DOHH2 (cell line): Measurements from ENCODE around the gene NRCAM.

Experiments used
- H3F3A ChIP-seq: fragments of 200-600 bp; sonication (generic), shearing (Covaris generic); 2 replicates; pipeline ENCODE4 v1.6.0; 2016; ENCODE audit warnings: antibody characterized with exemption, mild to moderate bottlenecking; ENCODE audit not compliant: control insufficient read depth, insufficient read depth
- H3K27ac ChIP-seq: fragments of 200-600 bp; sonication (generic); 2 replicates; pipeline ENCODE4 v1.5.1; 2014; ENCODE audit warnings: low read depth, mild to moderate bottlenecking, low read length, moderate library complexity
- H3K27me3 ChIP-seq: fragments of 200-600 bp; sonication (generic); 2 replicates; pipeline ENCODE4 v1.6.1; 2014; ENCODE audit warnings: mild to moderate bottlenecking, low read length, mixed read lengths; ENCODE audit not compliant: control insufficient read depth
- H3K36me3 ChIP-seq: fragments of 200-600 bp; sonication (generic); 2 replicates; pipeline ENCODE4 v1.6.1; 2014; ENCODE audit warnings: mild to moderate bottlenecking, low read length, moderate library complexity, mixed read lengths; ENCODE audit not compliant: control insufficient read depth
- H3K4me1 ChIP-seq: fragments of 200-600 bp; sonication (generic); 2 replicates; pipeline ENCODE4 v1.6.1; 2014; ENCODE audit warnings: mild to moderate bottlenecking, low read length, mixed read lengths; ENCODE audit not compliant: control insufficient read depth
- H3K4me2 ChIP-seq: fragments of 200-600 bp; sonication (generic); 2 replicates; pipeline ENCODE4 v1.6.0; 2014; ENCODE audit warnings: mild to moderate bottlenecking, low read length, moderate library complexity
- H3K4me3 ChIP-seq: fragments of 200-600 bp; sonication (generic); 2 replicates; pipeline ENCODE4 v1.5.1; 2014; ENCODE audit warnings: mild to moderate bottlenecking, low read length, mixed read lengths
- H3K79me2 ChIP-seq: fragments of 200-600 bp; sonication (generic); 2 replicates; pipeline ENCODE4 v1.6.1; 2014; ENCODE audit warnings: mild to moderate bottlenecking, low read length, mixed read lengths; ENCODE audit not compliant: control insufficient read depth
- H3K9me2 ChIP-seq: fragments of 200-600 bp; sonication (generic); replicated peaks from 2 replicates; pipeline ENCODE4 v1.6.1; 2014; ENCODE audit warnings: mild to moderate bottlenecking, low read length, mixed read lengths; ENCODE audit not compliant: control insufficient read depth
- H3K9me3 ChIP-seq: fragments of 200-600 bp; sonication (generic); 2 replicates; pipeline ENCODE4 v1.6.1; 2014; ENCODE audit warnings: antibody characterized with exemption, low read length, mixed read lengths; ENCODE audit not compliant: control insufficient read depth, insufficient read depth
- H4K20me1 ChIP-seq: fragments of 200-600 bp; sonication (generic); 2 replicates; pipeline ENCODE4 v1.6.0; 2014; ENCODE audit warnings: low read depth, mild to moderate bottlenecking, antibody characterized with exemption, low read length, moderate library complexity; ENCODE audit not compliant: control insufficient read depth, insufficient read depth
- CTCF ChIP-seq: fragments of 200-600 bp; sonication (generic); IDR thresholded peaks from one replicate; pipeline ENCODE4 v1.5.1; 2014; ENCODE audit warnings: antibody characterized with exemption, mild to moderate bottlenecking, low read depth, low read length; ENCODE audit not compliant: poor library complexity, severe bottlenecking
- EZH2phosphoT487 ChIP-seq: fragments of 200-600 bp; sonication (generic); IDR thresholded peaks from 2 replicates; pipeline ENCODE4 v1.6.1; 2017; ENCODE audit warnings: borderline replicate concordance, mild to moderate bottlenecking, antibody characterized with exemption, low read length, moderate library complexity, mixed read lengths

NRCAM gene

GRCh38 chr7:108316708-108317107 is 139.5 kb downstream of the NRCAM start:
- TF ChIP-seq CTCF: no peak
- TF ChIP-seq EZH2phosphoT487: no peak
- H3K36me3 ChIP-seq: no peaks in the 10 kb centered on the region
- no peak overlapping the region for H3K4me2 ChIP-seq

GRCh38 chr7:108314551-108314950 is 141.7 kb downstream of the NRCAM start:
- Histone ChIP-seq H3K4me1 (peaks cover 4% of the 10 kb centered on the region; the same call in 1 of the 2 replicates), H3K9me2 (peaks cover 3% of the 10 kb centered on the region; the same call in 1 of the 2 replicates)
- TF ChIP-seq CTCF (no peak), EZH2phosphoT487 (no peak)

More at GRCh38 chr7:108316708-108317107, 139.5 kb downstream of the NRCAM start:
- Histone ChIP-seq H3K4me3 (no peak overlapping the region), H3K9me3 (no peaks in the 10 kb centered on the region), H4K20me1 (no peaks in the 10 kb centered on the region), H3K27me3 (no peaks in the 10 kb centered on the region), H3K27ac (no peak overlapping the region), H3K9me2 (peaks cover 3% of the 10 kb centered on the region; the same call in 1 of the 2 replicates), H3K4me1 (peaks cover 9% of the 10 kb centered on the region), H3K79me2 (no peaks in the 10 kb centered on the region), H3F3A (no peaks in the 10 kb centered on the region)

GRCh38 chr7:108314049-108314448 is 142.2 kb downstream of the NRCAM start:
- Histone ChIP-seq H3K9me2 (peaks cover 3% of the 10 kb centered on the region; the same call in 1 of the 2 replicates), H4K20me1 (no peaks in the 10 kb centered on the region), H3K4me3 (no peak overlapping the region), H3K4me2 (no peak overlapping the region), H3K27ac (no peak overlapping the region), H3K79me2 (no peaks in the 10 kb centered on the region), H3K9me3 (no peaks in the 10 kb centered on the region), H3K36me3 (no peaks in the 10 kb centered on the region), H3K4me1 (peaks cover 4% of the 10 kb centered on the region; the same call in 1 of the 2 replicates), H3K27me3 (no peaks in the 10 kb centered on the region), H3F3A (no peaks in the 10 kb centered on the region)
- TF ChIP-seq EZH2phosphoT487 (no peak), CTCF (no peak)

More at GRCh38 chr7:108314551-108314950, 141.7 kb downstream of the NRCAM start:
- no peak overlapping the region for H3K27ac ChIP-seq
- H3K4me3 ChIP-seq: no peak overlapping the region
- no peaks in the 10 kb centered on the region for H3K36me3 ChIP-seq
- no peaks in the 10 kb centered on the region for H3F3A ChIP-seq
- no peaks in the 10 kb centered on the region for H4K20me1 ChIP-seq
- H3K9me3 ChIP-seq: no peaks in the 10 kb centered on the region
- no peaks in the 10 kb centered on the region for H3K27me3 ChIP-seq
- H3K4me2 ChIP-seq: no peak overlapping the region
- no peaks in the 10 kb centered on the region for H3K79me2 ChIP-seq
